BE2C (cell line): Measurements from ENCODE around the gene KRTAP24-1.

Experiments
- DNase-seq: peaks from one replicate; pipeline ENCODE4 v3.0.0-alpha.2; 2020
- H3K27me3 ChIP-seq: fragments of 250-450 bp; sonication (Bioruptor Pico); 2 replicates; pipeline ENCODE4 v1.5.1; 2020; ENCODE audit warnings: mild to moderate bottlenecking
- H3K36me3 ChIP-seq: fragments of 250-450 bp; sonication (Bioruptor Pico); 2 replicates; pipeline ENCODE4 v1.5.1; 2020; ENCODE audit warnings: mild to moderate bottlenecking
- H3K4me1 ChIP-seq: fragments of 250-450 bp; sonication (Bioruptor Pico); 2 replicates; pipeline ENCODE4 v1.5.1; 2020
- H3K4me3 ChIP-seq: 2 replicates; pipeline ENCODE4 v1.5.1; 2011; ENCODE audit warnings: low read depth, low read length
- H3K9me3 ChIP-seq: fragments of 250-450 bp; sonication (Bioruptor Pico); 2 replicates; pipeline ENCODE4 v1.5.1; 2020
- TF ChIP-seq, protein P1 (sequence below): IDR thresholded peaks from 2 replicates; pipeline ENCODE4 v1.5.1; 2012; ENCODE audit warnings: mild to moderate bottlenecking, low read depth, low read length

The KRTAP24-1 gene

DNA sequence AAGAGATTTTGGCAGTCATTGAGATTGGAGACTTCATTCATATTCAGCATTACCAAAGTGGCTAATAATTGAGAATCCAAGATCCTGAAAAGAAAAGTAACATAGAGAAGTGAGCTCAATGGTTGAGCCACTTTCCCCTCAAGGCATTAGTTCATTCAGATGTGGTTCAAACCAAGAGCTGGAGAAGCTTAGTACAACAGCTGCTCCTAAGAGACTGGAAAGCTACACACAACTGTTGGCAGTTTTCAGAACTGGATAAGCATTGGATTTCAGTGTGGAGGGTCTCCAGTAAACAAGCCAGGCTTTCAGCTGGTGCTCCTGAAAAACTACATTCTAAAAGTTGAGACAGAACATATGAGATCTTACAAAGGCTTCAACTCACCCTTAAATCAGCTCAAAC is 37.7 kb downstream of the KRTAP24-1 start:
- TF ChIP-seq, protein P1, sequence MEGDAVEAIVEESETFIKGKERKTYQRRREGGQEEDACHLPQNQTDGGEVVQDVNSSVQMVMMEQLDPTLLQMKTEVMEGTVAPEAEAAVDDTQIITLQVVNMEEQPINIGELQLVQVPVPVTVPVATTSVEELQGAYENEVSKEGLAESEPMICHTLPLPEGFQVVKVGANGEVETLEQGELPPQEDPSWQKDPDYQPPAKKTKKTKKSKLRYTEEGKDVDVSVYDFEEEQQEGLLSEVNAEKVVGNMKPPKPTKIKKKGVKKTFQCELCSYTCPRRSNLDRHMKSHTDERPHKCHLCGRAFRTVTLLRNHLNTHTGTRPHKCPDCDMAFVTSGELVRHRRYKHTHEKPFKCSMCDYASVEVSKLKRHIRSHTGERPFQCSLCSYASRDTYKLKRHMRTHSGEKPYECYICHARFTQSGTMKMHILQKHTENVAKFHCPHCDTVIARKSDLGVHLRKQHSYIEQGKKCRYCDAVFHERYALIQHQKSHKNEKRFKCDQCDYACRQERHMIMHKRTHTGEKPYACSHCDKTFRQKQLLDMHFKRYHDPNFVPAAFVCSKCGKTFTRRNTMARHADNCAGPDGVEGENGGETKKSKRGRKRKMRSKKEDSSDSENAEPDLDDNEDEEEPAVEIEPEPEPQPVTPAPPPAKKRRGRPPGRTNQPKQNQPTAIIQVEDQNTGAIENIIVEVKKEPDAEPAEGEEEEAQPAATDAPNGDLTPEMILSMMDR = no peak
- no peaks in the 10 kb centered on the region for H3K36me3 ChIP-seq
- DNase-seq = no peak
- no peaks in the 10 kb centered on the region for H3K4me1 ChIP-seq
- no peaks in the 10 kb centered on the region; the same call in none of the 2 replicates for H3K9me3 ChIP-seq
- H3K27me3 ChIP-seq = no peaks in the 10 kb centered on the region
- H3K4me3 ChIP-seq = no peak overlapping the region

DNA sequence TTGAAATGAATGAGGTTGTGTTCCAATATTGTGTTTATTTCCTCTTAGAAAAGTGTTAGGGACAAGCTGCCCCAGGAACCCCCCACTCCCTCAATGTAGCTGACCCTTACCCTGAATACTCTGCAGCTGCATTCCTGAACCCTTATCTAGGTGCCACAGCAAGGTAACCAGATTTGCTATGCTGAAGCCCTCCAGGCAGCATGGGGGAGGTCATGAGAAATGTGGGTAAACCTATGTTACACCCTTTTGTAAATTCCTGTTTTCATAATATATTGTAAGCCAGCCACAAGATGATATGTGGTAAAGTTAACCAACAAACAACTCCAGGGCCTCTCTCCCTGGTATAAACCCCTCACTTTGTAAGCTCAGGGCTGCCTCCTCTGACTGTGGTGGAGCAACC is 39.1 kb downstream of the KRTAP24-1 start:
- Histone ChIP-seq H3K4me1 (no peaks in the 10 kb centered on the region), H3K9me3 (no peaks in the 10 kb centered on the region; the same call in none of the 2 replicates), H3K4me3 (no peak overlapping the region), H3K36me3 (no peaks in the 10 kb centered on the region), H3K27me3 (no peaks in the 10 kb centered on the region)
- TF ChIP-seq, protein P1 = no peak
- DNase-seq = no peak

DNA sequence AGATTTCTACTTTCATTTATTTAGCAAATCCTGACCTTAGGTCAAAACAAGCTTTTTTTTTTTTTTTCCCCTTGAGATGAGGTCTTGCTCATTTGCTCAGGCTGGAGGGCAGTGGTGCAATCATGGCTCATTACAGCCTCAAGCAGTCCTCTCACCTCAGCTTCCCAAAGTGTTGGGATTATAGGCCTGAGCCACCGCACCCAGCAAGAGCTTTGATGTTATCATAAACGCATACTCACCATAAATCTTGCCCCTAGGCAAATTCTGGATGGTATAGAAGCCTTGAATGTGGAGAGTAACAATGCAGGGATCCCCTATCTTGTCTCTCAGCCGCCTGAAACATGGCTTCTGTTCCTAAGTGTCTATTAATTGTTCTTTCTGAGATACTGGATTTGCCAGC is 42.1 kb downstream of the KRTAP24-1 start:
- H3K27me3 ChIP-seq = no peaks in the 10 kb centered on the region
- no peaks in the 10 kb centered on the region; the same call in none of the 2 replicates for H3K9me3 ChIP-seq
- no peak overlapping the region for H3K4me3 ChIP-seq
- H3K4me1 ChIP-seq = no peaks in the 10 kb centered on the region
- no peaks in the 10 kb centered on the region for H3K36me3 ChIP-seq
- no peak for DNase-seq
- TF ChIP-seq, protein P1 = no peak

DNA sequence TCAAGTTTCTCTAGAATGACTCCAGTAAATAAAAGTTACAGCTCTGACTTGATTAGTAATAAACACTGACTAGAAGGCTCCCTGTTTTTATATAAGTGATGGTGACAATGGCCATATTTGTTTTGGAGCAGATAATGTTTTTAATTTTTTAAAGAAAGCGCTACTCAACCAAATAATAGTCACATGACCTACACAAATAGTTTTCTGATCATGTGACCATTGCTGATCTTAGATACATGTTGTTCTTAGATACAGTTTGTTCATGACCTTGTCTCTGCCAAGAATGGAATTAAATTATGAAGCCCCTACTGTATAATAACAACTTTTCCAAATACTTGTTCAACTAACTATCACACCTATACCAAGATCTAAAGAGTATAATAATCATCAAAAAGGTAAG is 44.6 kb downstream of the KRTAP24-1 start:
- no peaks in the 10 kb centered on the region for H3K36me3 ChIP-seq
- no peak overlapping the region for H3K4me3 ChIP-seq
- H3K4me1 ChIP-seq = no peaks in the 10 kb centered on the region
- DNase-seq = no peak
- H3K9me3 ChIP-seq = no peaks in the 10 kb centered on the region
- H3K27me3 ChIP-seq = no peaks in the 10 kb centered on the region
- TF ChIP-seq, protein P1 = no peak

DNA sequence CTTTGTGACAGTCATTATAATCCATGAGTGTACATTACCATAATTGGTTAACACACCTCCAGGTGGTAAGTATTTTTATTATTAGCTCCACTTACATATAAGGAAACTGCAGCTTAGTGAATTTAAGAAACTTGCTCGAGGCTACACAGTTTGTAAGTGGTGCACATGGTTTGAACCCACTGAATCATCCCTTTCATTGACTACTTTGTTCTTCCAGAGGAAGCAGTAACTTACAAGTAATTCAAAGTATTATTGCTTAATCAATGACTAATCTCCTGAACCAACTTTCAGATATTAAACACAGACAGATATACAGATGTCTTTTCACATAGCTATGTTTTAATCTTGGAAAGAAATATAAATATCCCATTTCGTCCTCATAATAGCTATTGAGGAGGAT is 48.1 kb downstream of the KRTAP24-1 start:
- TF ChIP-seq, protein P1 = no peak
- Histone ChIP-seq H3K36me3 (no peaks in the 10 kb centered on the region), H3K4me1 (no peaks in the 10 kb centered on the region), H3K9me3 (no peaks in the 10 kb centered on the region), H3K27me3 (no peaks in the 10 kb centered on the region), H3K4me3 (no peak overlapping the region)
- DNase-seq = no peak

DNA sequence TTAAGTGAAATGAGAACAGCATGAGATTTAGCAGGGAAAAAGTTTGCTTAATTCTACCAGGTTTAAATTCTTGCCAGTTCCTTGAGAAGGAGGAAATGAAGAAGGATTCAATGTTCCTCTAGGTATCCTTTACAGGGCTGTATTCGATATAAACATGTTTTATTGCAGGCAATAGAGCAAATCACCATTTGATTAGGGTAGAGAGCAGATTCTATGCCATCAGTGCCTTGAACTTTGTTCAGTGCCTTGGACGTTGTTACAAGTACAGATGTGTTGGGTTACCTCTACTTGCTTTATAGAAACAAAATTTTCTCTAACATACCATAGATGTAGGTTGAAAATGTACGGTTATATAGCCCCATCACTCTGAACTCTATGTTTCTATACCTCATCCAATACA is 48.7 kb downstream of the KRTAP24-1 start:
- Histone ChIP-seq H3K4me1 (no peaks in the 10 kb centered on the region), H3K4me3 (no peak overlapping the region), H3K27me3 (no peaks in the 10 kb centered on the region), H3K9me3 (no peaks in the 10 kb centered on the region), H3K36me3 (no peaks in the 10 kb centered on the region)
- TF ChIP-seq, protein P1 = no peak
- DNase-seq = no peak
